Daoy (cell line): Measurements from ENCODE around the gene DTNB. TPM values are rescaled to one million over a fixed set of nuclear protein-coding genes. Genes with fewer than 3 reads are reported as not detected.
"Not testable (repeated sequence)": the region's sequence is repeated elsewhere in the genome, so short reads cannot be mapped to it uniquely, and the experiment has no call there.

Source experiments
- DNase-seq: peaks from one replicate; pipeline ENCODE4 v3.0.0-alpha.2; 2015; ENCODE audit warnings: low read depth
- total RNA-seq: library from RNA; depleted of rRNA; stranded (reverse); fragments of >200 nt; shearing (Covaris generic); gene quantifications from 2 replicates; pipeline ENCODE4 v1.2.3, GENCODE V29; 2014

Gene DTNB
- total RNA-seq, 1 experiment from 2014 or later, result 5.0 TPM

- no peak for DNase-seq
These were observed 41.0 kb downstream of the DTNB start for GRCh38 chr2:25632396-25632795.

GRCh38 chr2:25624635-25625034 is 48.7 kb downstream of the DTNB start:
- no peak for DNase-seq

GRCh38 chr2:25623361-25623760 is 50.0 kb downstream of the DTNB start:
- DNase-seq, result no peak

- DNase-seq, result no peak
These were observed 52.7 kb downstream of the DTNB start for GRCh38 chr2:25620711-25621110.

- peak; percentile 63 for DNase-seq
These were observed 53.3 kb downstream of the DTNB start for GRCh38 chr2:25620077-25620476.

- no peak for DNase-seq
These were observed 54.2 kb downstream of the DTNB start for GRCh38 chr2:25619185-25619584.

- peak; percentile 82 for DNase-seq
These were observed 54.7 kb downstream of the DTNB start for GRCh38 chr2:25618676-25619075.

- peak; percentile 83 for DNase-seq
These were observed 55.3 kb downstream of the DTNB start for GRCh38 chr2:25617948-25618646.

- no peak for DNase-seq
These were observed 57.5 kb downstream of the DTNB start for GRCh38 chr2:25615920-25616319.

GRCh38 chr2:25615386-25615785 is 58.0 kb downstream of the DTNB start:
- DNase-seq, result no peak

GRCh38 chr2:25614711-25615110 is 58.7 kb downstream of the DTNB start:
- DNase-seq, result no peak

- DNase-seq, result no peak
These were observed 64.7 kb downstream of the DTNB start for GRCh38 chr2:25608718-25609117.

GRCh38 chr2:25606892-25607291 is 66.5 kb downstream of the DTNB start:
- DNase-seq, result peak; percentile 39

- no peak for DNase-seq
These were observed 71.0 kb downstream of the DTNB start for GRCh38 chr2:25602333-25602723.

- DNase-seq, result not testable (repeated sequence)
These were observed 71.6 kb downstream of the DTNB start for GRCh38 chr2:25601711-25602332.

- no peak for DNase-seq
These were observed 74.5 kb downstream of the DTNB start for GRCh38 chr2:25598911-25599310.

GRCh38 chr2:25598332-25598731 is 75.0 kb downstream of the DTNB start:
- no peak for DNase-seq

GRCh38 chr2:25597881-25598280 is 75.5 kb downstream of the DTNB start:
- DNase-seq, result no peak

GRCh38 chr2:25596516-25597244 is 76.7 kb downstream of the DTNB start:
- no peak for DNase-seq

GRCh38 chr2:25595393-25595792 is 78.0 kb downstream of the DTNB start:
- DNase-seq, result no peak

- DNase-seq, result no peak
These were observed 78.4 kb downstream of the DTNB start for GRCh38 chr2:25594991-25595390.

- no peak for DNase-seq
These were observed 80.5 kb downstream of the DTNB start for GRCh38 chr2:25592766-25593292.
